HepG2 (cell line): ENCODE results near the gene EIF4G3. TPM values are rescaled to one million over a fixed set of nuclear protein-coding genes. Genes with fewer than 3 reads are reported as not detected.

Source experiments
- ATAC-seq: fragments of 200-7000 bp; cut with Tn5 transposase; 3 replicates; pipeline ENCODE4 v1.9.1; 2020; ENCODE audit warnings: mild to moderate bottlenecking, moderate library complexity
- BruUV-seq: library from RNA; stranded (reverse); fragments of 400-500 nt; replicated peaks from 2 replicates; lab custom pipeline; 2021; lab: Mats Ljungman, UMichigan
- CTCF ChIA-PET: fragments of 300-600 bp; formaldehyde crosslinking; extraction: SDS; loops from one replicate; lab custom pipeline; 2021; ENCODE audit warnings: low total read pairs, inconsistent platforms, low intra/inter-chr PET ratio; lab: Yijun Ruan, JAX
- POLR2A ChIA-PET: fragments of 350-600 bp; sonication (Branson Sonifier 250); formaldehyde crosslinking; loops from one replicate; lab custom pipeline; 2020; ENCODE audit warnings: antibody characterized with exemption, inconsistent platforms; lab: Yijun Ruan, JAX
- DNase-seq: peaks from one replicate; pipeline ENCODE4 v3.0.0-alpha.2; 2015; ENCODE audit warnings: low spot score
- FAIRE-seq: peaks from 3 replicates; lab custom pipeline; 2011; peaks lifted over from hg19 to GRCh38; lab: Jason Lieb, UNC
- H2AFZ ChIP-seq: one replicate; pipeline ENCODE4 v1.6.1; 2011; ENCODE audit warnings: low read length, inconsistent platforms
- H3K27ac ChIP-seq: fragments of 300-600 bp; 3 replicates; pipeline ENCODE4 v1.8.0; 2011; ENCODE audit warnings: mixed run types, mild to moderate bottlenecking, mixed read lengths, low read length, inconsistent platforms; ENCODE audit not compliant: insufficient read depth; ENCODE audit errors: extremely low read length
- H3K27me3 ChIP-seq, 2 experiments: fragments of 200-600 bp in 1 of 2; 2 replicates in 1 of 2; 3 replicates in 1 of 2; pipeline versions ENCODE4 v1.6.0 to v1.8.0; 2011; ENCODE audit warnings: low read length in 2 of 2, mild to moderate bottlenecking in 2 of 2, moderate library complexity in 2 of 2, inconsistent platforms in 1 of 2; ENCODE audit not compliant: insufficient read depth in 2 of 2, control insufficient read depth in 1 of 2
- H3K36me3 ChIP-seq, 2 experiments: fragments of 200-600 bp in 1 of 2; replicated peaks in 1 of 2; 2 replicates in 1 of 2; 3 replicates in 1 of 2; pipeline versions ENCODE4 v1.5.1 to v1.8.0; 2011; ENCODE audit warnings: low read length in 2 of 2, inconsistent platforms in 1 of 2; ENCODE audit not compliant: insufficient read depth in 2 of 2, control insufficient read depth in 1 of 2
- H3K4me1 ChIP-seq: 2 replicates; pipeline ENCODE4 v1.5.1; 2012; ENCODE audit warnings: low read length, inconsistent platforms; ENCODE audit not compliant: insufficient read depth
- H3K4me2 ChIP-seq: 2 replicates; pipeline ENCODE4 v1.6.0; 2011; ENCODE audit warnings: low read depth, low read length, inconsistent platforms
- H3K4me3 ChIP-seq, 3 experiments: fragments of 200-600 bp in 1 of 3; sonication (generic), shearing (Covaris generic) in 1 of 3; replicated peaks in 1 of 3; 2 replicates each; pipeline ENCODE4 v1.5.1; 2011 to 2016; ENCODE audit warnings: low read length in 3 of 3, inconsistent platforms in 2 of 3, low read depth in 2 of 3, mild to moderate bottlenecking in 2 of 3, control low read depth in 1 of 3, mixed read lengths in 1 of 3; ENCODE audit not compliant: insufficient read depth in 1 of 3
- H3K79me2 ChIP-seq: one replicate; pipeline ENCODE4 v1.6.1; 2011; ENCODE audit warnings: low read length, inconsistent platforms; ENCODE audit not compliant: insufficient read depth
- H3K9ac ChIP-seq: 2 replicates; pipeline ENCODE4 v1.6.0; 2011; ENCODE audit warnings: mild to moderate bottlenecking, low read depth, low read length, inconsistent platforms; ENCODE audit not compliant: insufficient read depth
- H3K9me3 ChIP-seq: 2 replicates; pipeline ENCODE4 v1.5.1; 2012; ENCODE audit warnings: mild to moderate bottlenecking, low read length
- H4K20me1 ChIP-seq: 2 replicates; pipeline ENCODE4 v1.6.0; 2011; ENCODE audit warnings: inconsistent platforms, mild to moderate bottlenecking, low read length, moderate library complexity; ENCODE audit not compliant: insufficient read depth
- CC2D1A ChIP-seq: sonication (generic); formaldehyde crosslinking; IDR thresholded peaks from 2 replicates; pipeline ENCODE4 v1.8.1; 2023; ENCODE audit warnings: mild to moderate bottlenecking, missing genetic modification reagents
- MAFF ChIP-seq: IDR thresholded peaks from 2 replicates; pipeline ENCODE4 v1.6.1; 2011; ENCODE audit warnings: low read depth, low read length, improper control_type of control experiment
- PRPF4 ChIP-seq: fragments of 200-400 bp; formaldehyde crosslinking; IDR thresholded peaks from 2 replicates; pipeline ENCODE4 v1.6.1; 2016; ENCODE audit warnings: low read length, low read depth; ENCODE audit not compliant: poor library complexity, severe bottlenecking
- TCF7 ChIP-seq: sonication (generic); IDR thresholded peaks from 2 replicates; pipeline ENCODE4 v1.6.1; 2016; ENCODE audit warnings: antibody characterized with exemption, low read depth
- ZFYVE20 ChIP-seq: sonication (generic); formaldehyde crosslinking; IDR thresholded peaks from 2 replicates; pipeline ENCODE4 v1.8.0; 2023; ENCODE audit warnings: low read depth, mild to moderate bottlenecking, moderate library complexity, missing genetic modification reagents, borderline replicate concordance
- ZNF446 ChIP-seq: sonication (generic); formaldehyde crosslinking; IDR thresholded peaks from 2 replicates; pipeline ENCODE4 v1.5.0; 2020; ENCODE audit warnings: mild to moderate bottlenecking, missing genetic modification reagents
- ZNF572 ChIP-seq: sonication (generic); formaldehyde crosslinking; IDR thresholded peaks from 2 replicates; pipeline ENCODE4 v1.5.1; 2020; ENCODE audit warnings: mild to moderate bottlenecking, missing genetic modification reagents
- ZNF672 ChIP-seq: sonication (generic); formaldehyde crosslinking; IDR thresholded peaks from 2 replicates; pipeline ENCODE4 v1.8.1; 2022; ENCODE audit warnings: missing genetic modification reagents
- ZNF773 ChIP-seq: sonication (generic); formaldehyde crosslinking; IDR thresholded peaks from 2 replicates; pipeline ENCODE4 v1.4.0; 2020; ENCODE audit warnings: missing genetic modification reagents, borderline replicate concordance
- WGBS: methylation state at CpG from one replicate; pipeline ENCODE4 v1.1.6; 2017; ENCODE audit warnings: low lambda C conversion rate; 5-methylcytosine and 5-hydroxymethylcytosine counted together
- in situ Hi-C: cut with HindIII; loops from 2 replicates; pipeline ENCODE4 v1.10.0; 2017; ENCODE audit warnings: low pct_unique_long_range_greater_than_20kb; ENCODE audit not compliant: extremely low pct_ligation_motif_present
- intact Hi-C: fragments of 100-400 bp; cut with micrococcal nuclease; formaldehyde crosslinking; loops from one replicate; pipeline ENCODE4 v1.10.0; 2022; ENCODE audit not compliant: unreplicated experiment
- polyA plus RNA-seq, 8 experiments: library from polyadenylated mRNA; depleted of rRNA in 3 of 8; stranded (reverse) in 7 of 8; unstranded in 1 of 8; fragments of >200 nt; fragmentation: Illumina TruSeq in 4 of 8; extraction: Trizol in 4 of 8; gene quantifications; 2 replicates each; pipeline versions ENCODE4 v1.2.1 to v1.2.3, GENCODE V29; 2011 to 2016; ENCODE audit warnings: low read depth in 4 of 8, missing spikeins in 1 of 8, mixed read lengths in 1 of 8; ENCODE audit not compliant: insufficient read depth in 1 of 8
- total RNA-seq, 5 experiments: library from RNA; depleted of rRNA; stranded (reverse); fragments of >200 nt; fragmentation: Illumina TruSeq; extraction: Trizol; gene quantifications; 2 replicates each; pipeline ENCODE4 v1.2.3, GENCODE V29; 2016; ENCODE audit warnings: low read depth in 1 of 5
- TF ChIP-seq, protein P1 (sequence below): sonication (generic); formaldehyde crosslinking; conservative IDR thresholded peaks from 2 replicates; pipeline ENCODE4 v1.5.0; 2020; ENCODE audit warnings: missing genetic modification reagents
- TF ChIP-seq, protein P2 (sequence below): sonication (generic); formaldehyde crosslinking; IDR thresholded peaks from 2 replicates; pipeline ENCODE4 v1.5.0; 2020; ENCODE audit warnings: missing genetic modification reagents, mild to moderate bottlenecking, borderline replicate concordance
- TF ChIP-seq, protein P3 (sequence below): sonication (generic); formaldehyde crosslinking; IDR thresholded peaks from 2 replicates; pipeline ENCODE4 v1.9.0; 2022; ENCODE audit warnings: missing genetic modification reagents, mild to moderate bottlenecking, borderline replicate concordance
- TF ChIP-seq, protein P4 (sequence below): sonication (generic); formaldehyde crosslinking; IDR thresholded peaks from 2 replicates; pipeline ENCODE4 v1.9.0; 2021; ENCODE audit warnings: missing genetic modification reagents, borderline replicate concordance

The EIF4G3 gene
- total and polyA plus RNA-seq, 2 of the 13 experiments (the other 11 are each of a cell fraction or from before 2014, with no cell fraction given) = 22.2 to 27.6 TPM

DNA sequence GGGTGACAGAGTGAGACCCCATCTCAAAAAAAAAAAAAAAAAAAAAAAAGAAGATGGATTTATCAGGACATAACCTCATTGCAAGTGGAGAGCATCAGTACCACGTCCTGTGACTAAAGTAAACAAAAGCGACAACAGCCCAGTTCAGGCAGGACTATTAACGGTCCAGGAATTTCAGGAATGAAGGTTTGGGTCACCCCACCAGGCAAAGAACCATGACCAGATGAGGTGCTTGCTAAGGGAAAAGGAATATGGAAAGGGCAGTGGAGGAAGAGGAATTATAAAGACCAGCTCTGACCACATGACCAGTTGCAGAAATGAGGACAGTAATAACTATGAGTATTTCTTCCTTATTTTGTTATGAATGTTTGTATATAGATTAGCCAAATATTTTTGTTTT is 35.4 kb upstream of the EIF4G3 start:
- Histone ChIP-seq H3K4me3 (no peak overlapping the region), H3K9ac (no peak overlapping the region), H4K20me1 (no peaks in the 10 kb centered on the region), H3K27ac (no peak overlapping the region), H2AFZ (no peak overlapping the region), H3K9me3 (no peaks in the 10 kb centered on the region), H3K4me2 (no peak overlapping the region), H3K36me3 (no peaks in the 10 kb centered on the region), H3K79me2 (no peaks in the 10 kb centered on the region), H3K27me3 (no peaks in the 10 kb centered on the region), H3K4me1 (no peaks in the 10 kb centered on the region)
- 8% methylated on average over 3 of the region's 3 CpGs for WGBS
- BruUV-seq = no TSS peak
- FAIRE-seq = no peak
- ATAC-seq = no peak
- DNase-seq = peak; percentile 25
- in situ Hi-C loops (no loop called here), intact Hi-C loops (no loop called here)
- ChIA-PET CTCF (no interaction called here), POLR2A (no interaction called here)
- no peak for TF ChIP-seq PRPF4
- no peak for TF ChIP-seq CC2D1A (CRISPR knock-in tag)
- no peak for TF ChIP-seq ZNF672
- TF ChIP-seq, protein P1, sequence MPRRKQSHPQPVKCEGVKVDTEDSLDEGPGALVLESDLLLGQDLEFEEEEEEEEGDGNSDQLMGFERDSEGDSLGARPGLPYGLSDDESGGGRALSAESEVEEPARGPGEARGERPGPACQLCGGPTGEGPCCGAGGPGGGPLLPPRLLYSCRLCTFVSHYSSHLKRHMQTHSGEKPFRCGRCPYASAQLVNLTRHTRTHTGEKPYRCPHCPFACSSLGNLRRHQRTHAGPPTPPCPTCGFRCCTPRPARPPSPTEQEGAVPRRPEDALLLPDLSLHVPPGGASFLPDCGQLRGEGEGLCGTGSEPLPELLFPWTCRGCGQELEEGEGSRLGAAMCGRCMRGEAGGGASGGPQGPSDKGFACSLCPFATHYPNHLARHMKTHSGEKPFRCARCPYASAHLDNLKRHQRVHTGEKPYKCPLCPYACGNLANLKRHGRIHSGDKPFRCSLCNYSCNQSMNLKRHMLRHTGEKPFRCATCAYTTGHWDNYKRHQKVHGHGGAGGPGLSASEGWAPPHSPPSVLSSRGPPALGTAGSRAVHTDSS = no peak
- TF ChIP-seq ZNF446 (CRISPR knock-in tag) = no peak
- TF ChIP-seq MAFF = no peak
- TF ChIP-seq, protein P2, sequence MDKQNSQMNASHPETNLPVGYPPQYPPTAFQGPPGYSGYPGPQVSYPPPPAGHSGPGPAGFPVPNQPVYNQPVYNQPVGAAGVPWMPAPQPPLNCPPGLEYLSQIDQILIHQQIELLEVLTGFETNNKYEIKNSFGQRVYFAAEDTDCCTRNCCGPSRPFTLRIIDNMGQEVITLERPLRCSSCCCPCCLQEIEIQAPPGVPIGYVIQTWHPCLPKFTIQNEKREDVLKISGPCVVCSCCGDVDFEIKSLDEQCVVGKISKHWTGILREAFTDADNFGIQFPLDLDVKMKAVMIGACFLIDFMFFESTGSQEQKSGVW (CRISPR knock-in tag) = no peak
- no peak for TF ChIP-seq TCF7
- no peak for TF ChIP-seq ZFYVE20 (CRISPR knock-in tag)
- TF ChIP-seq, protein P3, sequence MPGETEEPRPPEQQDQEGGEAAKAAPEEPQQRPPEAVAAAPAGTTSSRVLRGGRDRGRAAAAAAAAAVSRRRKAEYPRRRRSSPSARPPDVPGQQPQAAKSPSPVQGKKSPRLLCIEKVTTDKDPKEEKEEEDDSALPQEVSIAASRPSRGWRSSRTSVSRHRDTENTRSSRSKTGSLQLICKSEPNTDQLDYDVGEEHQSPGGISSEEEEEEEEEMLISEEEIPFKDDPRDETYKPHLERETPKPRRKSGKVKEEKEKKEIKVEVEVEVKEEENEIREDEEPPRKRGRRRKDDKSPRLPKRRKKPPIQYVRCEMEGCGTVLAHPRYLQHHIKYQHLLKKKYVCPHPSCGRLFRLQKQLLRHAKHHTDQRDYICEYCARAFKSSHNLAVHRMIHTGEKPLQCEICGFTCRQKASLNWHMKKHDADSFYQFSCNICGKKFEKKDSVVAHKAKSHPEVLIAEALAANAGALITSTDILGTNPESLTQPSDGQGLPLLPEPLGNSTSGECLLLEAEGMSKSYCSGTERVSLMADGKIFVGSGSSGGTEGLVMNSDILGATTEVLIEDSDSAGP (CRISPR knock-in tag) = no peak
- no peak for TF ChIP-seq ZNF572 (CRISPR knock-in tag)
- TF ChIP-seq, protein P4, sequence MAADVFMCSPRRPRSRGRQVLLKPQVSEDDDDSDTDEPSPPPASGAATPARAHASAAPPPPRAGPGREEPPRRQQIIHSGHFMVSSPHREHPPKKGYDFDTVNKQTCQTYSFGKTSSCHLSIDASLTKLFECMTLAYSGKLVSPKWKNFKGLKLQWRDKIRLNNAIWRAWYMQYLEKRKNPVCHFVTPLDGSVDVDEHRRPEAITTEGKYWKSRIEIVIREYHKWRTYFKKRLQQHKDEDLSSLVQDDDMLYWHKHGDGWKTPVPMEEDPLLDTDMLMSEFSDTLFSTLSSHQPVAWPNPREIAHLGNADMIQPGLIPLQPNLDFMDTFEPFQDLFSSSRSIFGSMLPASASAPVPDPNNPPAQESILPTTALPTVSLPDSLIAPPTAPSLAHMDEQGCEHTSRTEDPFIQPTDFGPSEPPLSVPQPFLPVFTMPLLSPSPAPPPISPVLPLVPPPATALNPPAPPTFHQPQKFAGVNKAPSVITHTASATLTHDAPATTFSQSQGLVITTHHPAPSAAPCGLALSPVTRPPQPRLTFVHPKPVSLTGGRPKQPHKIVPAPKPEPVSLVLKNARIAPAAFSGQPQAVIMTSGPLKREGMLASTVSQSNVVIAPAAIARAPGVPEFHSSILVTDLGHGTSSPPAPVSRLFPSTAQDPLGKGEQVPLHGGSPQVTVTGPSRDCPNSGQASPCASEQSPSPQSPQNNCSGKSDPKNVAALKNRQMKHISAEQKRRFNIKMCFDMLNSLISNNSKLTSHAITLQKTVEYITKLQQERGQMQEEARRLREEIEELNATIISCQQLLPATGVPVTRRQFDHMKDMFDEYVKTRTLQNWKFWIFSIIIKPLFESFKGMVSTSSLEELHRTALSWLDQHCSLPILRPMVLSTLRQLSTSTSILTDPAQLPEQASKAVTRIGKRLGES (CRISPR knock-in tag) = no peak
- no peak for TF ChIP-seq ZNF773
